Measurements from ENCODE around the gene PRKD1.

GRCh38 chr14:29763342-29763858 lies 164.2 kb downstream of the PRKD1 start:
- TF ChIP-seq CTCF (IDR thresholded peaks at IDR 0.05; ENCODE audit: low read length) (no peak), EZH2 (IDR thresholded peaks at IDR 0.05; ENCODE audit: borderline replicate concordance, low read length) (no peak)
